Fibroblast of pulmonary artery (primary cell): Measurements from ENCODE around the gene ENOSF1.
"Not testable (repeated sequence)": the region's sequence is repeated elsewhere in the genome, so short reads cannot be mapped to it uniquely, and the experiment has no call there.

Experiments used
- DNase-seq: peaks from one replicate; pipeline ENCODE4 v3.0.0-alpha.2; 2010; ENCODE audit warnings: low read depth
- H3K4me3 ChIP-seq: replicated peaks from 2 replicates; pipeline ENCODE4 v1.5.1; 2011; ENCODE audit warnings: low read depth, mild to moderate bottlenecking, control low read depth, low read length, moderate library complexity
- CTCF ChIP-seq: IDR thresholded peaks from 2 replicates; pipeline ENCODE4 v1.5.1; 2011; ENCODE audit warnings: mild to moderate bottlenecking, control low read depth, low read length, inconsistent platforms; ENCODE audit errors: missing control alignments

Gene ENOSF1

GRCh38 chr18:692824-693223, 19.6 kb downstream of the ENOSF1 start:
- DNase-seq: no peak
- no peak overlapping the region for H3K4me3 ChIP-seq
- TF ChIP-seq CTCF: no peak

GRCh38 chr18:688323-688722, 24.1 kb downstream of the ENOSF1 start:
- TF ChIP-seq CTCF: no peak
- no peak for DNase-seq
- H3K4me3 ChIP-seq: no peak overlapping the region

- H3K4me3 ChIP-seq: no peak overlapping the region
- no peak for TF ChIP-seq CTCF
- DNase-seq: no peak
These were observed 25.9 kb downstream of the ENOSF1 start for GRCh38 chr18:686339-687111.

- H3K4me3 ChIP-seq: no peak overlapping the region
- no peak for DNase-seq
- TF ChIP-seq CTCF: no peak
These were observed 27.0 kb downstream of the ENOSF1 start for GRCh38 chr18:685438-685837.

GRCh38 chr18:683531-683930, 28.9 kb downstream of the ENOSF1 start:
- no peak overlapping the region for H3K4me3 ChIP-seq
- TF ChIP-seq CTCF: no peak
- no peak for DNase-seq

- H3K4me3 ChIP-seq: no peak overlapping the region
- no peak for DNase-seq
- TF ChIP-seq CTCF: no peak
These were observed 29.6 kb downstream of the ENOSF1 start for GRCh38 chr18:682833-683232.

GRCh38 chr18:682416-682815, 30.0 kb downstream of the ENOSF1 start:
- DNase-seq, H3K4me3 ChIP-seq: not testable (repeated sequence)
